HG02588 (cell line): ENCODE results near the gene NDUFAF2.
"Not testable (repeated sequence)": the region's sequence is repeated elsewhere in the genome, so short reads cannot be mapped to it uniquely, and the experiment has no call there.

Experiments used
- ATAC-seq: cut with Tn5 transposase; IDR thresholded peaks from one replicate; pipeline ENCODE4 v1.9.1; 2021; ENCODE audit warnings: mild to moderate bottlenecking, moderate library complexity; ENCODE audit not compliant: unreplicated experiment

Gene NDUFAF2

DNA sequence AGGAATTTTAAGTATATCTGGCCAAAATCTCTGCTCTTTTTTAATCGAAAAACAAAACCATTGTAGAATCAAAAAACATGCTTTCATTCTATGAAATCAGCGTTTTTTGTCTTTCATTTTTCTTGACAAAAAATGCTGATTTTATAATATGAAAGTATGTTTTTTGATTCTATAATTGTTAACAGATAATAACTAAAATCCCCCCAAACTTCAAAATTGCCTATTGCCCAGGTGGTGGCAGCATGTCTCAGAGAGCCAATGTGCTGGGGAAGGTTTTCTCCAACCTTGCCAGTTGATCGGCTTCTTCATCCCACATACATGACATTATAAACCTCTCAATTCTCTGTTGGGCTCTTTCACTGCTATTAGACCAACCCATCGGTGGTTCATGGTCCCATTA, 222.4 kb downstream of the NDUFAF2 start:
- ATAC-seq, result no peak

DNA sequence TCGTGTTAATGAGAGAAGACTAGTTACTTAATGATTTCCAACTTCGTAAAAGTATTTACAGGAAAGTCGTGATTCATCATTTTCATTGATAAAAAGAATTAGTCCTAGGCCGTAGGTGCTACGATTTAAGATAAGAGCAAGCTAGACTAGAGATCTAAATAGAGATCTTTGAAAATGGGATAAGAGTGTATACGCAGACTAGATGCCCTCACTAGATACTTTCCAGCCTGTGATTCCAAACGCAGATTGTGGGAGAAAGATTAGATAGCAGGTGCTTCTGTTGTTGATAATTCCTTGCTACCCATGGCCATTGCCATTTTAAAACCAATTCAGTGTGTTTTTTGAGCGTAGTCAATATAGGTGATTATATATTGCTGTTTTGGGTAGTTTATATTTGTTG, 223.9 kb downstream of the NDUFAF2 start:
- no peak for ATAC-seq

DNA sequence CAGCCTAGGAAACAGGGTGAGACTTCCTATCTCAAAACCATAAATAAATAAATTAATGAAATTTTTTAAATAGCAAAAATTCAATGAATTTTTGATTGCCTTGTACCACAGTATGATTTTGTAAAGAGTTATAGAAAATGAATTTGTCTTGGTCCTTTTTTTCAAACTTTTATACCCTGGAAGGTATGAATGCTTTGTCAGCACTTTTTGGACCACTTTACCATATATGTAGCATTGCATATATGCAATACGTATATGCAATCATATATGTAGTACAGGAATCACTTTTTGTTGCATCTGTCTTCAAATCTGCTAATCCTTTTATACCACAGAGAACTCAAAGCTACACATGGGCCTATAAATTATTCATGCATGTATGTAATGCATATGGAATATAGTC, 226.5 kb downstream of the NDUFAF2 start:
- ATAC-seq, result no peak

DNA sequence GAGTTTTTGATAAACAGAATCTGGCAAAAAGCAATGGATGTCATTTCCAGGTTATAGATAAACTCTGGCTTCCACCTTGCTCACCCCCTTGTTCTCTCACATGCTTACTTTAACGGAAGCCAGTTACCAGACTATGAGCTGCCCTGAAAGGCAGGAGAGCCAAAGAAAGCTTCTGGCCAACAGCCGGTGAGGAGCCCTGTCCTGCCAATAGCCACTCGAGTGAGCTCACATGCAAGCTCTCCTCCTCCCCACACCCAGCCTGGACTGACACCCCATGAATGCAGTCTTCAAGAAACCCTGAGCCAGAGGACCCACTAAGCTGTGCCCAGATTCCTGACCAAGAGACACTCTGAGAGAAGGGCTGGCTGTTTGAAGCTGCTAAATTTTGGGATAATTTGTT, 231.6 kb downstream of the NDUFAF2 start:
- no peak for ATAC-seq

DNA sequence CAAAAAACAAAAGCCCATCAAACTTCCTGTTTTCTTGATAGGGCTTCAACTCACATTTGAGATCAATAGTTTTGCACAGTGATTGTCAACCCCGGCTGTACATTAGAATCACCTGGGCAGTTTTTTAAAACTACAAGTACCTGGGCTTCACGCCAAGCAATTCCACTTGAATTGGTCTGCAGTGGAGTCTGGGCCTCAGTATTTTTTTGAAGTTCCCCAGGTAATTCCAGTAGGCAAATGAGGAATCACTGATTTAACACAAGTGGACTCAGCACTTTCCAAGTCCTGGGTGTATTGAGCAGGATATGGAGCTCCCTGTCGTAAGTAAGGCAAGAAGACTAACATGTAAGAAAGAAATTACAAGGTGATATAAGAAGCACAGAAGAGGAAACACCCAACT, 232.1 kb downstream of the NDUFAF2 start:
- no peak for ATAC-seq

DNA sequence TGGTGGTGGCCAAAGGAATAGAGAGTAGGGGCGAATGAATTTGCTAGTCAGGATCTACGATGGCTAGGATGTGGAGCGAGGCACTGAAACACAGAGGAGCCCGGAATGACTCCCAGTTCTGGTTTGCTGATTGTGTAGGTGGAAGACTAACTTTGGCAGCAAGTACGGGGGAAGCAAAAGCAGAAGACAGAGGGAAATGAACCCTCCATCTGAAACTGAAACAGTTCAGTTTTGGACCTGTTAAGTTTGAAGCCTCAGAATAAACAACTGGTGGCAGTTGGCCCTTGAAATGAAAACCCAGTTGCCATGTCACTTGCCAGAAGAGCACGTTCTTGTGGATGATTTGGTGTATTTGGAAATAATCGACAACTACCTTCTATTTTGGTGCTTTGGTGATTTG, 232.7 kb downstream of the NDUFAF2 start:
- peak; percentile 90 for ATAC-seq

DNA sequence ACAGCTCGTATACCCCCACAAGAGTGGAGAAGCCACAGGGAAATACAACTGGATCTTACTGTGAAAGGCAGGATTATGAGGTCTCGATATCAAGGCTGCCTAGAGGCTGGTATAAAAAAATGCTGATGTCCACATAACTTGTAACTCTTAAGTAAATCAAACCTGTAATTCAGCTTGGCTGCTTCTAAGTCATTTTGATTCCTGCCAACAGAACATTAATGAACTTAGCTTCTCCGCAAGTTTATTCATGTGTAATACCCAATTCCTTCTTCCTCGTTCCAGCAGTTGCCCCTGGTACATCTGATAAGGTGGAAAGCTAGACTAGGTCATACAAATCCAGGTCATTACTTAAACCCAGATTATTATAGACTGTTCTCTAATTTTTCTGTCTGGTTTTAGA, 233.7 kb downstream of the NDUFAF2 start:
- no peak for ATAC-seq

DNA sequence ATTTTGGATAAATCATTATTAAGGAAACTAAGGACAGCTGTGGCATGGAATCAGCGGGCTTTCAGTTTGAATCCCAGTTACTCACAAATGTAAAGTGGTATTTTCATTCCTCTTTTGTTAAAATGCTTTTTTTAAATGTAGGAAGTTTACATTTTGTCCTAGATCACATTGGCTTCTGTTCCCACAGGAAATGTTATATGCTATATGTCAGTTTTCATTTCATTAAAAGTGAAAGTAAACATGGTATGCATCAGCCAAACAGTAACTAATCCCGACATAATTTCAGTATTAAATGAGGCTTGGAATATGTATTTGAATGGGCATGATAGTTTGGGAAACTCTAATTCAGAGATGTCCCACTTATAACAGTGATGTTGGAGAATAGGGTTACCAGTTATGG, 235.9 kb downstream of the NDUFAF2 start:
- ATAC-seq, result no peak

DNA sequence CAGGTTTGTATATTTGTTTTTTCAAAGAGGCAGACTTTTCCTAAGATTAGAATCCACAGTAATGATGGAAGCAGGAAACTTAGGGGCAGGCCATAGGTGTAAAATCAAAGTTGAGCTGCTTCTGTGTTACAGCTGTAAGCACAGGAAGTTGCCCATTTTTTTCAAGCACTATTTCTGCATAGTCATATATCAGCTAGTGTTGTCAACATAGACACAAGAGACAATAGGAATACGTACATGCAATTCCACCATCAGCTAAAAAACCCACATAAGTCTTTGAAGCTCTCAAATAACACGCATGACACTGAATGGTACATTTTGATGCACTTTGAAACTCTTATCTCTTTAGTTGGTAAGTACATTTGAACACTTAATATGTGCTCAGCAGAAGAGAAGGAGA, 237.4 kb downstream of the NDUFAF2 start:
- no peak for ATAC-seq

DNA sequence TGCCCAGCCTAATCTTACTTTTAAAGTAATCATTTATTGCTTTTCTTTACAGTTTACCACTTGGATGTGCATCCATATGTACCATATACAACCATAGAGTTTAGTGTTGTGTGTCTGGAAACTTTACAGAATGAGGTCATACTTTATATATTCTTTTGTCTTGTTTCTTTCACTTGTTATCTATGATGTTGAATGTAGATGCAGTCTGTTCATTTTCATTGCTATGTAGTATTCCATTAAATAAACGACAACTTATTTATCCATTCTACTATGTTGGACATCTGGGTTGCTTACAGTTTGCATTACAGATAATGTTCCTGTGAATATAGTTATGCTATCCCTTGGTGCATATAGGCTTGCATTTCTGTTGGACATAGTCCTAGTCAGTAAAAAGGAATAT, 238.5 kb downstream of the NDUFAF2 start:
- ATAC-seq, result no peak

DNA sequence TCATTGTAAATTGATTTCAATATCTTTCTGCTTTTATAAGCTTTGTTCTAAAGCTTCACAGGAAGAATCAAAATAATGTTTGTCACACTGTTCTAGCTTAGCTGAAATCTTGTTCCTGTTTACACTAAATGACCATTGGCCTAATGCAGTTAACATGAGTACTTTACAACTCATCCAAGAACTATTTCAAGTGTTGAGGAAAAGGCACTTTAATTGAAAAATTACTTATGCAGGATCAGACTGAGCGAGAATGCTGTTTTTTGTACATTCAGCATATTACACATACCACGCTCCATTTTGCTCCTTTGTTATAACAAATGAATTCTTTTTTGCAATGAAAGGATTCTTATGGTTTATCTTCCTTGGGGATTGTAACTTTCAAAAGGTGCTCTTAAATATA, 239.7 kb downstream of the NDUFAF2 start:
- ATAC-seq, result no peak

DNA sequence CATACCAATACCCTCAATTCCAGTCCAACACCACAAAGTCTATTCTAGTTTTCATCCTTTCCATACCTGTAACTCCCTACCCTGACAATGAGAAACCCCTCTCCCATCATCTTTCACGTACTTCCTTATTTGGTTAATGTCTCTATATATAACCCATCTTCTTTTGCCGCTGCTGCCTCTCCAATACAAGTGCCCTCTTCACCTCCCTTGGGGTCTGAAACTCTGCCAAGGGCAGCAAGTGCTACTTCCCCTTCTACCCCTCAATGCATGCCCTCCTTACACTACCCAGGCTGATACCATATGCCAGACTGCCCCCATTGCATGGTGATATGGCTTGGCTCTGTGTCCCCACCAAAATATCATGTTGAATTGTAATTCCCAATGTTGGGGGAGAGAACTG, 241.6 kb downstream of the NDUFAF2 start:
- ATAC-seq, result no peak

DNA sequence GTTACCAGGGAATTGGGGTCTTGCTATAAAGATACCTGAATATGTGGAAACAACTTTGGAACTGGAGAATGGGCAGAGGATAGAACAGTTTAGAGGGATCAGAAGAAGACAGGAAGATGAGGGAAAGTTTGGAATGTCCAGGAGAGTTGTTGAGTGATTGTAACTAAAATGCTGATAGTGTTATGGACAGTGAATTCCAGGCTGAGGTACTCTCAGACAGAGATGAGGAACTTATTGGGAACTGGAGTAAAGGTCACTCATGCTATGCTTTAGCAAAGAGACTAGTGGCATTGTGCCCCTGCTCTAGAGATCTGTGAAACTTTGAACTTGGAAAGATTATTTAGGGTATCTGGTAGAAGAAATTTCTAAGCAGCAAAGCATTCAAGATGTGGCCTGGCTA, 242.3 kb downstream of the NDUFAF2 start:
- ATAC-seq, result not testable (repeated sequence)

DNA sequence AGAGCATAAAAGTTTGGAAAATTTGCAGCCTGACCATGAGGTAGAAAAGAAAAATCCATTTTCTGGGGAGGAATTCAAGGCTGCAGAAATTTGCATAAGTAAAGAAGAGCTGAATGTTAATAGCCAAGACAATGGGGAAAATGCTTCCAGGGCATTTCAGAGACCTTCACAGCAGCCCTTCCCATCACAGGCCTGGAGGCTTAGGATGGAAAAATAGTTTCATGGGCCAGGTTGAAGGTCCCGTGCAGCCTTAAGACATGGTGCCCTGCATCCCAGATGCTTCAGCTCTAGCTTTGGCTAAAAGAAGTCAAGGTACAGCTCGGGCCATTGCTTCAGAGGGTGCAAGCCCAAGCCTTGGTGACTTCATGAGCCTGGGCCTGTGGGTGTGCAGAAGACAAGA, 242.8 kb downstream of the NDUFAF2 start:
- ATAC-seq, result not testable (repeated sequence)

DNA sequence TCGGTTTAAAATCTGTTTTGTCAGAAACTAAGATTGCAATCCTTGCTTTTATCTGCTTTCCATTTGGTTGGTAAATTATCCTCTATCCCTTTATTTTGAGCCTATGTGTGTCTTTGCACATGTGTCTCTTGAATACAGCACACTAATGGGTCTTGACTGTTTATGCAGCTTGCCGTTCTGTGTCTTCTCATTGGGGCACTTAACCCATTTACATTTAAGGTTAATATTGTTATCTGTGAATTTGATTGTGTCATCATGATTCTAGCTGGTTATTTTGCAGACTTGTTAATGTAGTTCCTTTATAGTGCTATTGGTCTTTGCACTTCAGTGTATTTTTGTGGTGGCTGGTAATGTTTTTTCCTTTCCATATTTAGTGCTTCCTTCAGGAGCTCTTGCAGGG, 253.6 kb downstream of the NDUFAF2 start:
- ATAC-seq, result no peak

DNA sequence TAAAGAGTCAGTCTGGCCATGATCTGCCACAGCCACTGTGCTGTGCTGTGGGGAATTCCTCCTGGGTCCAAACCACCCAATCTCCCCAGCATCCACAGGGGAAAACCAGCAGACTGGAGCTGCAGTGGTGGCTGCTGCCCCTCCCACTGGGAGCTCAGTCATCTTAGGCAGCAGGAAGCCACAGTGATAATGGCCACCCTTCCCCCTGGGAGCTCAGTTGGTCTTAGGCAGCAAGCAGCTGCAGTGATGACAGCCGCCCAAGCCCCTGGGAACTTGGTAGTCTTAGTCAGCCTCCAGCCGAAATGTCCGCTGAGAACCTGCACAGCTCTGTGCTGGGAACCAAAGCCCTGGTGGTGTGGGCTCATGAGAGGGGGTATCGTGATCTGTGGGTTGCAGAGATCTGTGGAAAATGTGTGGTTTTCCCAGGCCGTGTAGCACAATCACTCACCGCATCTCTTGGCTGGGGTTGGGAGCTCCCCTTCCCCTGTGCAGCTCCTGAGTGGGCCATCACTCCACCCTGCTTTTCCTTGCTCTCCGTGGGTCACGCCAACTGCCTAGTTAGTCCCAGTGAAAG, 255.7 kb downstream of the NDUFAF2 start:
- ATAC-seq, result peak; percentile 74

DNA sequence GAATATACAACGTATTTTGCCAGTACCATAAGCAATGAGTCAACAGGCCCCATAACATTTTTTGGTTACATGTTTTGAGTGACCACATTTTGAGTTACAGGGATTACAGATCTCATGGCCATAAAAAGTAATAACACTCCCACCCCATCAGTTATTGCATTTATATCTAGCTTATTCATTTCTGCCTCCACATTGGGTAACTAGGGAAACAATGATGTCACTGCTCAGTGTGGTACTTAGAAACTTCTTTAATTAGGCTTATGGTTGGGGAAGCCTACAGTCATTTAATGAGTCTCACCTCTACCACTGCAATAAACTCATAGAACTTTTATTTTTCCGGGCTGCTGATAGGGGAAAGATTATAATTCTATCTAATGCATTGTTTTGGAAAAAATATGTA, 257.2 kb downstream of the NDUFAF2 start:
- no peak for ATAC-seq
